ENCODE results near the gene HMX3. TPM values are rescaled to one million over a fixed set of nuclear protein-coding genes. Genes with fewer than 3 reads are reported as not detected.

HMX3 gene
- total RNA-seq, 2 experiments from 2014 or later, result 0.34 TPM; not detected in 1

DNA sequence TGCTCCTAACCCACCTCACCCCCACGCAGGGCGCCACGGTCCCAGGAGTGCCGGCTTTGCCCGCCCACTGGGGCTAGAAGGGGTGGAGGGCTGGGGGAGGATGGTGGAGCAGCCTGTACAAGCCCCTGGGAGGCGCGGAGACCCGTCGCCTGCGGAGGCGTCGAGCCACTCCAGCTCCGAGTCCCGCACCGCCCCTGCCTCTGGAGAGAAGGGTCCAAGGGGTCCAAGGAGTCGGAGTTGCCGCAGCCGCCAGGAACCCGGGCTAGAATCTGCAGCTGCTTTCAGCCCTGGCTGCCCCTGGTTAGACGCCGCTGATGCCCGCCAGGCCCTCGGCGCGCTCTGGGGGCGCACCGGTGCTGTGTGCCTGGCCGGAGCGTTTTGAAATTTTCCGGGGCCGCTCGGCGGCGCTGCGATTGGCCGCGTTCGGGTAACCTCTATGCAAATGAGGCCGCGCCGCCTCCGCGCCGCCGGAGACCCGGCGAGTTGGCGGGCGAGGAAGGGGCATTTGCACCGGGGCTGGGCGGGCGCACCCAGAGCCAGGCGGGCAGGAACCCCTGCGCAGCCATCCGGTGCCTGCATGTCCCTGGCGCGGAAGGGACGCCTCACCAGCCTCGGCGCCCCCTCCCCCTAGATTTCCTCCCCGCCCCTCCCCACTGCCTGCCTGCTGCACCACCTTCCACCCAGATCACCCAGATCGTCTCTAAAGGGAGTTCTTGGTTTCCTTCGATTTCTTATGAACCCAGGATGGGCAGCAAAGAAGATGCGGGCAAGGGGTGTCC lies 12.1 kb downstream of the HMX3 start, which contains the start of gene HMX2:
TSS of gene HMX2 (plus strand) at position 502 of the 779 bp plus-strand sequence. CDS start at position 745, 243 bp downstream.
- Histone ChIP-seq H3K27ac (ENCODE audit: low read depth in 1 of 2, low read length in 2 of 2) (no peak within 1 kb of the TSS), H3K4me3 (ENCODE audit: low read length) (peak within 1 kb of the TSS; percentile 25), H3K36me3 (ENCODE audit: insufficient read depth, low read length) (no peaks in the 10 kb centered on the region), H3K9me3 (ENCODE audit: control insufficient read depth in 1 of 2, insufficient read depth in 1 of 2, low read length in 2 of 2) (peaks cover 0 to 59% of the 10 kb centered on the region in 2 experiments), H3K27me3 (ENCODE audit: control insufficient read depth in 1 of 2, insufficient read depth in 2 of 2, low read length in 2 of 2) (peaks cover 84 to 86% of the 10 kb centered on the region in 2 experiments), H3K4me1 (ENCODE audit: insufficient read depth, low read length) (peaks cover 88% of the 10 kb centered on the region)
- no peak for TF ChIP-seq CTCF (IDR thresholded peaks at IDR 0.05)
- POLR2A ChIA-PET, result interaction anchor here (3.3 kb wide), 1 partner anchor 94 kb away, joined by 13 read pairs; no protein-coding TSS in a partner anchor
- Mint-ChIP-seq H3K9me3 (no peaks in the 10 kb centered on the region), H3K4me1 (ENCODE audit: low read depth) (peaks cover 71% of the 10 kb centered on the region), H3K36me3 (ENCODE audit: low read depth) (no peaks in the 10 kb centered on the region), H3K27me3 (peaks cover 74% of the 10 kb centered on the region), H3K4me3 (peak within 1 kb of the TSS; percentile 80), H3K27ac (no peak within 1 kb of the TSS)
- intact Hi-C loops (cut with DNase I, micrococcal nuclease), result no loop called here
- DNase-seq (peak in 6 of 14 experiments; percentile 28 to 59 (median 45)), ATAC-seq (ENCODE audit: poor library complexity) (peak; percentile 28)
- CTCF ChIA-PET, result interaction anchor here (1.6 kb wide), 1 partner anchor 13 kb away, joined by 4 read pairs; no protein-coding TSS in a partner anchor

GRCh38 chr10:123148414-123149161 lies 12.8 kb downstream of the HMX3 start:
- ATAC-seq (ENCODE audit: poor library complexity), result no peak
- Histone ChIP-seq H3K4me3 (ENCODE audit: low read length) (peak overlapping the region; percentile 25), H3K9me3 (ENCODE audit: control insufficient read depth in 1 of 2, insufficient read depth in 1 of 2, low read length in 2 of 2) (peaks cover 0 to 51% of the 10 kb centered on the region in 2 experiments), H3K27ac (ENCODE audit: low read depth in 1 of 2, low read length in 2 of 2) (no peak overlapping the region), H3K36me3 (ENCODE audit: insufficient read depth, low read length) (no peaks in the 10 kb centered on the region), H3K27me3 (ENCODE audit: control insufficient read depth in 1 of 2, insufficient read depth in 2 of 2, low read length in 2 of 2) (peaks cover 77 to 79% of the 10 kb centered on the region in 2 experiments), H3K4me1 (ENCODE audit: insufficient read depth, low read length) (peaks cover 84% of the 10 kb centered on the region)
- H3K4me3 Mint-ChIP-seq, result peak overlapping the region; percentile 80
- CTCF ChIA-PET, result interaction anchor here (1.4 to 1.6 kb wide), 2 partner anchors 14 to 15 kb away, joined by 3 to 4 read pairs; no protein-coding TSS in a partner anchor
- H3K4me1 Mint-ChIP-seq (ENCODE audit: low read depth), result peaks cover 67% of the 10 kb centered on the region
- peaks cover 66% of the 10 kb centered on the region for H3K27me3 Mint-ChIP-seq
- H3K9me3 Mint-ChIP-seq, result no peaks in the 10 kb centered on the region
- no peaks in the 10 kb centered on the region for H3K36me3 Mint-ChIP-seq (ENCODE audit: low read depth)
- no peak overlapping the region for H3K27ac Mint-ChIP-seq
- no peak for TF ChIP-seq CTCF (IDR thresholded peaks at IDR 0.05)
- POLR2A ChIA-PET, result interaction anchor here (0.6 to 3.1 kb wide), 4 partner anchors 9 to 1313 kb away, joined by 3 to 24 read pairs (median 13); no protein-coding TSS in a partner anchor
- intact Hi-C loops (cut with DNase I, micrococcal nuclease), result no loop called here
- DNase-seq, result peak in 1 of 14 experiments; percentile 17

DNA sequence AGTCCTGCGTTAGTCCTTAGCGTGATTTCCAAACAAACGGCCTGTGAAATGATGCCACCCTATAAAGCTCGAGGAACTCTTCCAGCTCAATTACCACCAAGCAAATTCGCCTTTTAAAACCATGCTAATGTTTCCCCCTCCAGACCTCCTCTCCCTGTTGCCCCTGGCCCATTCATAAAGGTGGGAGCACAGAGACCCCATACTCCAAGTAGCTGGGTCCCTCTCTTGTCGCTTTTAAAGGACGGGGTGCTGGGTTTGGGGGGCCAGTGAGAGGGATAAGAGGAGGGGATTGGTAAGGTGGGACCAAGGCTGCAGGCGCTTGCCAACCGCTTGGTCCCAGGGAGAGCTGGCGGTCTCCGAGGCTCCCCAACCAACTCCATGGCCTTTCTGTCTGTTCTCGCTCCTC lies 13.4 kb downstream of the HMX3 start:
- Histone ChIP-seq H3K4me3 (ENCODE audit: low read length) (peak overlapping the region; percentile 51), H3K36me3 (ENCODE audit: insufficient read depth, low read length) (no peaks in the 10 kb centered on the region), H3K9me3 (ENCODE audit: control insufficient read depth in 1 of 2, insufficient read depth in 1 of 2, low read length in 2 of 2) (peaks cover 0 to 50% of the 10 kb centered on the region in 2 experiments), H3K27ac (ENCODE audit: low read depth in 1 of 2, low read length in 2 of 2) (no peak overlapping the region), H3K4me1 (ENCODE audit: insufficient read depth, low read length) (peaks cover 82% of the 10 kb centered on the region), H3K27me3 (ENCODE audit: control insufficient read depth in 1 of 2, insufficient read depth in 2 of 2, low read length in 2 of 2) (peaks cover 71 to 73% of the 10 kb centered on the region in 2 experiments)
- intact Hi-C loops (cut with DNase I, micrococcal nuclease), result no loop called here
- peaks cover 60% of the 10 kb centered on the region for H3K27me3 Mint-ChIP-seq
- POLR2A ChIA-PET, result interaction anchor here (0.6 to 3.1 kb wide), 5 partner anchors 10 to 1313 kb away, joined by 3 to 24 read pairs (median 3); no protein-coding TSS in a partner anchor
- no peak overlapping the region for H3K27ac Mint-ChIP-seq
- ATAC-seq (ENCODE audit: poor library complexity) (no peak), DNase-seq (peak in 1 of 14 experiments; percentile 14)
- CTCF ChIA-PET, result interaction anchor here (1.4 to 1.9 kb wide), 3 partner anchors 15 to 78 kb away, joined by 3 to 4 read pairs (median 4); no protein-coding TSS in a partner anchor
- H3K4me3 Mint-ChIP-seq, result peak overlapping the region; percentile 80
- no peaks in the 10 kb centered on the region for H3K9me3 Mint-ChIP-seq
- H3K36me3 Mint-ChIP-seq (ENCODE audit: low read depth), result peaks cover 4% of the 10 kb centered on the region
- no peak for TF ChIP-seq CTCF (IDR thresholded peaks at IDR 0.05)
- H3K4me1 Mint-ChIP-seq (ENCODE audit: low read depth), result peaks cover 67% of the 10 kb centered on the region
